IMR-90 (cell line): ENCODE results near the gene SLC35F1. TPM values are rescaled to one million over a fixed set of nuclear protein-coding genes. Genes with fewer than 3 reads are reported as not detected.

Experiments used
- ATAC-seq: fragments of 200-7000 bp; cut with Tn5 transposase; 2 replicates; pipeline ENCODE4 v1.9.1; 2020; ENCODE audit warnings: low read depth, mild to moderate bottlenecking, moderate library complexity
- BruUV-seq: library from RNA; stranded (reverse); fragments of 400-500 nt; replicated peaks from 2 replicates; lab custom pipeline; 2021; lab: Mats Ljungman, UMichigan
- CTCF ChIA-PET: fragments of 300-600 bp; formaldehyde crosslinking; extraction: SDS; loops from one replicate; lab custom pipeline; 2021; ENCODE audit warnings: antibody characterized with exemption; lab: Yijun Ruan, JAX
- POLR2A ChIA-PET: fragments of 300-600 bp; sonication (Branson Sonifier 250); formaldehyde crosslinking; loops from one replicate; lab custom pipeline; 2022; ENCODE audit warnings: antibody characterized with exemption; ENCODE audit not compliant: unreplicated experiment; lab: Charles Lee
- DNase-seq: peaks from one replicate; pipeline ENCODE4 v3.0.0; 2013
- H2AFZ ChIP-seq: replicated peaks from 2 replicates; pipeline ENCODE3; 2013; ENCODE audit warnings: low read length, mild to moderate bottlenecking; ENCODE audit not compliant: poor library complexity
- H2AK5ac ChIP-seq: 2 replicates; pipeline ENCODE4 v1.6.1; 2013; ENCODE audit warnings: low read depth, low read length, inconsistent platforms
- H2AK9ac ChIP-seq: replicated peaks from 2 replicates; pipeline ENCODE3; 2013; ENCODE audit warnings: mild to moderate bottlenecking, low read depth, low read length, moderate library complexity; ENCODE audit not compliant: poor library complexity
- H2BK120ac ChIP-seq: 2 replicates; pipeline ENCODE4 v1.6.1; 2013; ENCODE audit warnings: low read depth, low read length, inconsistent platforms
- H2BK15ac ChIP-seq: 3 replicates; pipeline ENCODE4 v1.6.1; 2013; ENCODE audit warnings: low read depth, low read length, inconsistent platforms
- H2BK20ac ChIP-seq: 2 replicates; pipeline ENCODE4 v1.6.1; 2013; ENCODE audit warnings: low read depth, mild to moderate bottlenecking, inconsistent platforms, low read length, moderate library complexity
- H2BK5ac ChIP-seq: 2 replicates; pipeline ENCODE4 v1.6.1; 2013; ENCODE audit warnings: mild to moderate bottlenecking, low read depth, low read length, inconsistent platforms; ENCODE audit not compliant: poor library complexity, severe bottlenecking
- H3K14ac ChIP-seq: replicated peaks from 2 replicates; pipeline ENCODE4 v1.6.1; 2013; ENCODE audit warnings: low read depth, low read length, inconsistent platforms
- H3K18ac ChIP-seq: 2 replicates; pipeline ENCODE4 v1.6.1; 2013; ENCODE audit warnings: low read depth, low read length, control low read depth
- H3K23ac ChIP-seq: 2 replicates; pipeline ENCODE4 v1.6.1; 2013; ENCODE audit warnings: low read depth, low read length, inconsistent platforms
- H3K27ac ChIP-seq: 2 replicates; pipeline ENCODE4 v1.5.1; 2013; ENCODE audit warnings: mild to moderate bottlenecking, control low read depth, low read length; ENCODE audit not compliant: insufficient read depth
- H3K27me3 ChIP-seq: 2 replicates; pipeline ENCODE4 v1.6.1; 2013; ENCODE audit warnings: low read length; ENCODE audit not compliant: control insufficient read depth, insufficient read depth
- H3K36me3 ChIP-seq: 2 replicates; pipeline ENCODE4 v1.6.1; 2013; ENCODE audit warnings: low read length, mixed read lengths; ENCODE audit not compliant: control insufficient read depth, insufficient read depth
- H3K4ac ChIP-seq: 2 replicates; pipeline ENCODE4 v1.6.1; 2013; ENCODE audit warnings: low read depth, low read length, inconsistent platforms
- H3K4me1 ChIP-seq: 2 replicates; pipeline ENCODE4 v1.6.1; 2013; ENCODE audit warnings: low read length, mixed read lengths; ENCODE audit not compliant: control insufficient read depth, insufficient read depth
- H3K4me2 ChIP-seq: 2 replicates; pipeline ENCODE4 v1.6.1; 2013; ENCODE audit warnings: low read depth, mild to moderate bottlenecking, control low read depth, low read length, moderate library complexity
- H3K4me3 ChIP-seq: 2 replicates; pipeline ENCODE4 v1.5.1; 2013; ENCODE audit warnings: low read depth, mild to moderate bottlenecking, control low read depth, low read length, moderate library complexity; ENCODE audit not compliant: insufficient read depth
- H3K56ac ChIP-seq: 2 replicates; pipeline ENCODE4 v1.6.1; 2013; ENCODE audit warnings: low read length, inconsistent platforms; ENCODE audit not compliant: insufficient read depth; ENCODE audit errors: extremely low read depth
- H3K79me1 ChIP-seq, 2 experiments: 2 replicates each; pipeline ENCODE4 v1.6.1; 2013; ENCODE audit warnings: low read length in 2 of 2, inconsistent platforms in 1 of 2, low read depth in 1 of 2
- H3K9ac ChIP-seq: 2 replicates; pipeline ENCODE4 v1.6.1; 2013; ENCODE audit warnings: low read depth, low read length, control low read depth
- H3K9me1 ChIP-seq: 2 replicates; pipeline ENCODE4 v1.6.1; 2013; ENCODE audit warnings: low read length, inconsistent platforms; ENCODE audit not compliant: insufficient read depth
- H3K9me3 ChIP-seq: 2 replicates; pipeline ENCODE4 v1.6.1; 2013; ENCODE audit warnings: low read length; ENCODE audit not compliant: control insufficient read depth, insufficient read depth
- H4K20me1 ChIP-seq: 2 replicates; pipeline ENCODE4 v1.6.1; 2013; ENCODE audit warnings: low read length, inconsistent platforms; ENCODE audit not compliant: insufficient read depth
- H4K5ac ChIP-seq: 2 replicates; pipeline ENCODE4 v1.6.1; 2013; ENCODE audit warnings: mild to moderate bottlenecking, low read depth, low read length, control low read depth
- H4K8ac ChIP-seq, 2 experiments: 2 replicates each; pipeline ENCODE4 v1.6.1; 2013; ENCODE audit warnings: low read depth in 2 of 2, low read length in 2 of 2, control low read depth in 1 of 2, inconsistent platforms in 1 of 2
- H4K91ac ChIP-seq: 2 replicates; pipeline ENCODE4 v1.6.1; 2013; ENCODE audit warnings: low read depth, low read length, inconsistent platforms; ENCODE audit not compliant: insufficient read depth
- BHLHE40 ChIP-seq: fragments of 150-350 bp; IDR thresholded peaks from 2 replicates; pipeline ENCODE4 v1.6.1; 2016; ENCODE audit warnings: mild to moderate bottlenecking, low read depth, low read length
- CEBPB ChIP-seq: IDR thresholded peaks from 2 replicates; pipeline ENCODE4 v1.6.1; 2012; ENCODE audit warnings: low read depth, low read length, improper control_type of control experiment
- CHD1 ChIP-seq: IDR thresholded peaks from 2 replicates; pipeline ENCODE4 v1.6.1; 2012; ENCODE audit warnings: low read depth, low read length, improper control_type of control experiment
- CTCF ChIP-seq: conservative IDR thresholded peaks from 2 replicates; pipeline ENCODE4 v1.5.1; 2012; ENCODE audit warnings: mild to moderate bottlenecking, low read depth, low read length, improper control_type of control experiment
- ELK1 ChIP-seq: fragments of 150-350 bp; IDR thresholded peaks from 2 replicates; pipeline ENCODE4 v1.6.1; 2016; ENCODE audit warnings: low read depth, mild to moderate bottlenecking, low read length, moderate library complexity, borderline replicate concordance
- FOS ChIP-seq: fragments of 150-350 bp; IDR thresholded peaks from 2 replicates; pipeline ENCODE4 v1.6.1; 2016; ENCODE audit warnings: low read depth, low read length
- MAFK ChIP-seq: IDR thresholded peaks from 2 replicates; pipeline ENCODE4 v1.6.1; 2012; ENCODE audit warnings: low read depth, low read length, improper control_type of control experiment
- MAZ ChIP-seq: IDR thresholded peaks from 2 replicates; pipeline ENCODE4 v1.6.1; 2012; ENCODE audit warnings: low read depth, mild to moderate bottlenecking, low read length, improper control_type of control experiment, moderate library complexity, borderline replicate concordance
- MXI1 ChIP-seq: IDR thresholded peaks from 2 replicates; pipeline ENCODE4 v1.6.1; 2012; ENCODE audit warnings: low read depth, mild to moderate bottlenecking, low read length, moderate library complexity, borderline replicate concordance
- NFE2L2 ChIP-seq: fragments of 150-350 bp; IDR thresholded peaks from 2 replicates; pipeline ENCODE4 v1.6.1; 2016; ENCODE audit warnings: low read depth, mild to moderate bottlenecking, low read length
- POLR2A ChIP-seq: IDR thresholded peaks from 2 replicates; pipeline ENCODE4 v1.6.1; 2012; ENCODE audit warnings: mild to moderate bottlenecking, low read depth, low read length
- RAD21 ChIP-seq: IDR thresholded peaks from 2 replicates; pipeline ENCODE4 v1.6.1; 2012; ENCODE audit warnings: low read length, improper control_type of control experiment
- RCOR1 ChIP-seq: IDR thresholded peaks from 2 replicates; pipeline ENCODE4 v1.6.1; 2012; ENCODE audit warnings: mild to moderate bottlenecking, low read length, improper control_type of control experiment; ENCODE audit not compliant: insufficient replicate concordance
- RFX5 ChIP-seq: IDR thresholded peaks from 2 replicates; pipeline ENCODE4 v1.8.0; 2012; ENCODE audit warnings: low read depth, mild to moderate bottlenecking, low read length, moderate library complexity
- SMC3 ChIP-seq: fragments of 150-350 bp; IDR thresholded peaks from 2 replicates; pipeline ENCODE4 v1.6.1; 2016; ENCODE audit warnings: low read depth, mild to moderate bottlenecking, antibody characterized with exemption, low read length, moderate library complexity
- USF2 ChIP-seq: fragments of 150-350 bp; IDR thresholded peaks from 2 replicates; pipeline ENCODE4 v1.6.1; 2017; ENCODE audit warnings: mild to moderate bottlenecking, antibody characterized with exemption, low read length, low read depth
- WGBS, 2 experiments: methylation state at CpG; one replicate each; pipeline versions ENCODE4 v1.1.5 to v1.1.7; 2013; ENCODE audit warnings: missing lambda C conversion rate in 2 of 2; ENCODE audit not compliant: insufficient read length in 1 of 2; ENCODE audit errors: extremely low coverage in 2 of 2; 5-methylcytosine and 5-hydroxymethylcytosine counted together
- dilution Hi-C: fragments of 300-500 bp; cut with HindIII; formaldehyde crosslinking; loops from one replicate; pipeline ENCODE4 v1.14.3; 2018; ENCODE audit warnings: low sequenced_read_pairs; ENCODE audit not compliant: unreplicated experiment
- in situ Hi-C: fragments of 300-500 bp; cut with MboI; formaldehyde crosslinking; loops from 3 replicates; pipeline ENCODE4 v1.14.3; 2019; ENCODE audit warnings: low sequenced_read_pairs, inconsistent platforms, mixed read lengths
- intact Hi-C: fragments of 100-400 bp; cut with micrococcal nuclease; formaldehyde crosslinking; loops from 2 replicates; pipeline ENCODE4 v1.10.0; 2022
- polyA plus RNA-seq, 3 experiments: library from polyadenylated mRNA; depleted of rRNA; stranded (reverse); fragments of >200 nt; gene quantifications; 2 replicates each; pipeline ENCODE4 v1.2.3, GENCODE V29; 2012; ENCODE audit warnings: low replicate concordance in 1 of 3
- total RNA-seq: library from RNA; depleted of rRNA; stranded (reverse); fragments of >200 nt; gene quantifications from 2 replicates; pipeline ENCODE4 v1.2.3, GENCODE V29; 2012

SLC35F1 gene
- total and polyA plus RNA-seq, 2 of the 4 experiments (the other 2 are of a cell fraction): not detected

GRCh38 chr6:118100717-118101116 is 193.7 kb downstream of the SLC35F1 start:
- Histone ChIP-seq H2BK20ac (no peak overlapping the region), H3K18ac (no peak overlapping the region), H2BK120ac (no peak overlapping the region), H2AK9ac (no peak overlapping the region), H3K27me3 (no peaks in the 10 kb centered on the region), H3K9me3 (no peaks in the 10 kb centered on the region), H4K91ac (no peak overlapping the region), H3K56ac (no peak overlapping the region), H3K27ac (no peak overlapping the region), H2BK15ac (no peak overlapping the region), H3K4me3 (no peak overlapping the region), H2BK5ac (no peak overlapping the region), H3K4ac (no peak overlapping the region), H3K4me1 (no peaks in the 10 kb centered on the region), H2AK5ac (no peak overlapping the region), H4K20me1 (no peaks in the 10 kb centered on the region), H3K9ac (no peak overlapping the region), H3K36me3 (no peaks in the 10 kb centered on the region), H3K4me2 (no peak overlapping the region), H2AFZ (no peak overlapping the region), H4K5ac (no peak overlapping the region), H4K8ac (no peak overlapping the region), H3K14ac (no peak overlapping the region), H3K9me1 (no peaks in the 10 kb centered on the region), H3K23ac (no peak overlapping the region), H3K79me1 (no peaks in the 10 kb centered on the region)
- ATAC-seq (no peak), DNase-seq (no peak)
- dilution Hi-C loops: no loop called here
- TF ChIP-seq SMC3: no peak
- no peak for TF ChIP-seq MAZ
- no peak for TF ChIP-seq CEBPB
- no peak for TF ChIP-seq POLR2A
- no peak for TF ChIP-seq RAD21
- no peak for TF ChIP-seq RCOR1
- TF ChIP-seq USF2: no peak
- TF ChIP-seq ELK1: no peak
- TF ChIP-seq MAFK: no peak
- no peak for TF ChIP-seq FOS
- no peak for TF ChIP-seq CHD1
- no peak for TF ChIP-seq CTCF
- no peak for TF ChIP-seq RFX5
- no peak for TF ChIP-seq NFE2L2
- no peak for TF ChIP-seq BHLHE40
- no peak for TF ChIP-seq MXI1
- ChIA-PET POLR2A (no interaction called here), CTCF (no interaction called here)
- WGBS, 2 experiments: no CpG with 5 or more reads among the region's 2 CpGs
- no TSS peak for BruUV-seq
- intact Hi-C loops: no loop called here
- in situ Hi-C loops: no loop called here
